Activated CD4-positive, alpha-beta T cell treated with anti-CD3 and anti-CD28 coated beads, Interleukin-2, amount 50 U/mL, for 4 hours (primary cell): ENCODE results near the gene SH3BP2.

Experiments
- DNase-seq, 2 experiments: peaks; one replicate each; pipeline ENCODE4 v3.0.0-alpha.2; 2020

SH3BP2 gene

DNA sequence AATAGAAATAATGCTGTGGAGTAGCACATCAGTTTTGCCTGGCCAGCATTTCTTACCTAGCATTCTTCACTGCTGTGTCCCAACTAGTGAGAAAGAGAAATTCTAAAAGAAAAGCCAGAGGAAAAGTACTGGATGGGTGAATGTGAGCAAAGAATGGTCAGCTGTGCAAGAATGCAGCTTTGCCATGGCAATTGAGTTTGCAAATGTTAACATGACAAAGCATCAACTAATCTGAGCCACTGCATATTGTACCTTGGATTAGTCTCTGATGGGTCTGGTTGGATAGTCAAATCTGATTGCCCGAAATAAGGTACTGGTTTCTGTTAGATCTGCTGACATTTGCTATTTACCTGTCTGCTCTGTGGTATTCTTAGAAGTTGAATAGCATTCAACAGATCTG is 89.5 kb downstream of the SH3BP2 start:
- DNase-seq, result no peak

DNA sequence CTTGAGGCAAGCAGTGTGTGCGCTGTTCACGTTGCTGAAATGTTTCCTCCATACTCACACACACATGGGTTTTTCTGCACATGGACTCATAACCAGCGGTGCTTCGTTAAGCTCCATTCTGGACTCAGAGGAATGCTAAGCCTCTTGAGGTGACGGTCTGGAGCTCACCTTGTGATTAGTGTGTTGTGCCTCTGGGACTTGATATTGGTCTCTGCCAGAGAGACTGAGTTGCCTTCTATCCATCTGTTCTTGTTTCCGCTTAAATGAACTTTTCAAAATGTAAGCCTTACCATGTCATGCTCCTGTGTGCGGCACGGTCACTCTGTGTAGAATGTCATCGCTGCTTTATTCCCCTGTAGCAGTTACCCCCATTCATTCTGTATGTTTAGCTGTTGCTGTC is 93.3 kb downstream of the SH3BP2 start:
- DNase-seq, result no peak

DNA sequence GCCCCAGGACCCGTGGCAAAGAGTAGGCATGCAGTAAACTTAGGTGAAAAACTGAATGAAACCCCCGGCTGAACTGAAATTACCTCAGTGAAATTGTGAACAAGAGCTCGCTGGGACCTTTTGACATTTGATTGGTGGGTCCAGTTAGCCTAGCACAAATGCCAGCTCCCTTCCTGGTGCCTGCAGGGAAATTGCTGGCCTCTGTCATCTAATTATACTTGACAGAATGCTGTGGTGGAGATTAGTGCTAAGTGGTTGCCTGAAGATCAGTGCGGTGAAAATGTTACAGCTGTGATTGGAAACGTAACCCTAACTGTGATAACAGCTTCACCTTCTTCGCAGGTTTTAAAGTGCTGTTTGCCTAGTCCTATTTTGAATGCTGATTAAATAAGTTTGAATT is 93.7 kb downstream of the SH3BP2 start:
- DNase-seq, result no peak

DNA sequence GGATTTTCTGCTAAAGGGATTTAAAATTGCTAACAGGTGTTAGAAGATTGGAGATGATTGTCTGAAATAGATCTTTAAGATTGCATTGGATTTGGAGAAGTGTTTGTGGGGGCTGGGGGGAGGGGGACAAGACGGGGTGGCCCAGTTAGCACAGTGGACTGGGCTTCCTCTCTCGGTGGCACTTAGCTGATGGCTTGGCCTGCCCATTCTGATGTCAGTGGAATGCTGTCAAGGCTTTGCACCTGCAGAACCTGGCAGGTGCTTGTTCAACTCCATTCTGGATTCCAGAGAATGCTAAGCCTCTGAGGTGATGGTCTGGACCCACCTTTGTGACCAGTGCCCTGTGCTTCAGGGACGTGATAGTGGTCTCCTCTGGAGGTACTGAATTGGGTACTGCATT is 94.5 kb downstream of the SH3BP2 start:
- DNase-seq, result no peak

DNA sequence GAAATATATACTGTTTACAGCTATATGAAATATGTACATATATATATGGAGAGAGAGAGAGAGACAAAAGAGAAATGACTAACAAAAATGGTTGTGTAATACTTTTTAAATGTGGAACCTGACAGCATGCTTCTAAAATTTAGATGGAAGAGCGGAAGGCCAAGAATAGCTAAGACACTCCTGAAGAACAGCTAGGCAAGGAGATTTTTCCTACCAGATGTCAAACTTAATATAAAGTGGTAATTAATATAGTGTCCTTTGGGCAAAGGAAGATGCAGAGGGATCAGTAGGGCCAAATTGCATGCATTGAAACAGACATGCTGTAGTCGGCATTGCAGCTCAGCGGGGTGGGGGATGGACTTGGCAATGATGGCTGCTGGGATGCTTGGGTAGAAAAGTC is 96.0 kb downstream of the SH3BP2 start:
- DNase-seq, result no peak
